GM15510 (cell line): ENCODE measurements around the gene PIP5KL1.

Source experiments
- POLR2A ChIP-seq: IDR thresholded peaks from 3 replicates; pipeline ENCODE4 v1.6.1; 2011; ENCODE audit warnings: borderline replicate concordance; ENCODE audit not compliant: insufficient read length; ENCODE audit errors: extremely low read depth

Gene PIP5KL1

DNA sequence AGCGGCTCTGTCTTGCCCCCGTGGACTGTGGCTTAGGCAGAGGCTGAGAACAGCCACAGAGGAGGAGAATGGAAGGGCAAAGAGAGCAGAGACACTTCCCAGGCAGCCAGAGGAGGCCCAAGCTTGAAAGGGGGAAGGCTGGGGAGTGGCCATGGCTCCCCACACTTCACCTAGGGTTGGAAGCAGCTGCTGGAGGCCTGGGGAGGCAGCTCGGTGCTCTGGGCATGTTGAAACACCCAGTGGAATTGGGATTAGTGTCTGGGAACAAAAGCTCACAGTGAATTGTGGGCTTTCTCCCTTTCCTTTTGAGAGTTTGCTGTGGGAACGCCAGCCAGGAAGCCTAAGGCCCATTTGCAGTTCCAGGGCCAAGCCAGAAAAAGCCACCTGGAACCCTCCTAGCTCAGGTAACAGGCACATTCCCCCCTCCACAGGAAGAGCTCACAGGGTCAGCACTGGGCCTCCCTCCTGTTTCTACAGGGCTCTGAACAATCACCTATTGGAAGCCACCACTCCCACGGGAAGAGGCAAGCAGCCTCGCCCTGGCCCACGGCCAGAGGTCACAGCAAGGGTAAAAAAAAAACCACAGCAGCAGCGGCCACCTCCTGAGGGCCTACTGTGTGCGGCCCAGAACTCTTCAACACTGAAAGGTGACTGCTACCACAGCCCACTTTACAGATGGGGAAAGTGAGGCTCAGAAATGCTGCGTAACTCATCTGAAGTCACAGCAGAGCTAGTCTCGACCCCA, 30.0 kb upstream of the PIP5KL1 start:
- TF ChIP-seq POLR2A = no peak

DNA sequence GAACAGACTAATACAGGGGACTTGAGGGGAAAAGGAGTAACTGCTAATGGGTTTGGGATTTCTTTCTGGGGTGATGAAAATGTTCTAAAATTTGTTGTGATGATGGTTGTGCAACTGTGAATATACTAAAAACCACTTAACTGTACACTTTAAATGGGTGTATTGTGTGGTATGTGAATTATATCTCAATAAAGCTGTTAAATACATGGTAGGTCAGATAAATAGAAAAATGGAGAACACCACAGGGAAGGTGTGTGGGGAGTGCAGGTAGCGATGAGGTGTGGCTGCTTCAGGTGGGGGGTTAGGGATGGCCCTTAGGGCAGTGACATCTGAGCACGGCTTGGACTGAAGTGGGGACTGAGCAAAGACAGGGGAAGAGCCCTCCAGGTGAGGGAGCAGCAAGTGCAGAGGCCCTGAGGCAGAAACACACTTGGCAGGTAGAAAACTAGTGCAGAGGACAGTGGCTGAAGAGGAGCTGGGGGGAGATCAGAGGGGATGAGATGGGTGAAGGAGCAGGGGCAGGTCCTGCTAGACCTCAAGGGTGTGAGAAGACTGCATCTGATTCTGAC, 29.3 kb upstream of the PIP5KL1 start:
- TF ChIP-seq POLR2A = no peak

DNA sequence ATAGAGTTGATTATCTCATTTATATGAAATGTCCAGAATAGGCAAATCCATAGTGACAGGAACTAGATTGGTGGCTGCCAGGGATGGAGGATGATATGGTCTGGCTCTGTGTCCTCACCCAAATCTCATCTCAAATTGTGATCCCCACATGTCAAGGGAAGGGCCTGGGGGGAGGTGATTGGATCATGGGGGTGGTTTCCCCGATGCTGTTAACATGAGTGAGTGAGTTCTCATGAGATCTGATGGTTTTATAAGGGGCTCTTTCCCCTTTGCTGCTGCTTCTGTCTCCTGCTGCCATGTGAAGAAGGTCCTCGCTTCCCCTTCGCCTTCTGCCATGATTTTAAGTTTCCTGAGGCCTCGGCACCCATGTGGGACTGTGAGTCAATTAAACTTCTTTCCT, 28.8 kb upstream of the PIP5KL1 start:
- TF ChIP-seq POLR2A = no peak

DNA sequence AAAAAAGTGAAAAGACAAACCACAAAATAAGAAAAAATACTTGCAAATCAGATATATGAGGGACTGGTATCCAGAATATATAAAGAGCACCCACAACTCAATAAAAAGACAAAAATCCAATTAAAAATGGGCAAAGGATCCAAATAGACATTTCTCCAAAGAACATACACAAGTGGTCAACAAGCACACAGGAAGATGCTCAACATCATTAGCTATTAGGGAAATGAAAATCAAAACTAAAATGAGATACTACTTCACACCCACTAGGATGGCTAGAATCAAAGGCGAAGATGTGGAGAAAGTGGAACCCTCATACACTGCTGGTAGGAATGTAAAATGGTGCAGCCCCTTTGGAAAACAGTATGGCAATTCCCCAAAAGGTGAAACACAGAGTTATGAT, 28.2 kb upstream of the PIP5KL1 start:
- TF ChIP-seq POLR2A = no peak

DNA sequence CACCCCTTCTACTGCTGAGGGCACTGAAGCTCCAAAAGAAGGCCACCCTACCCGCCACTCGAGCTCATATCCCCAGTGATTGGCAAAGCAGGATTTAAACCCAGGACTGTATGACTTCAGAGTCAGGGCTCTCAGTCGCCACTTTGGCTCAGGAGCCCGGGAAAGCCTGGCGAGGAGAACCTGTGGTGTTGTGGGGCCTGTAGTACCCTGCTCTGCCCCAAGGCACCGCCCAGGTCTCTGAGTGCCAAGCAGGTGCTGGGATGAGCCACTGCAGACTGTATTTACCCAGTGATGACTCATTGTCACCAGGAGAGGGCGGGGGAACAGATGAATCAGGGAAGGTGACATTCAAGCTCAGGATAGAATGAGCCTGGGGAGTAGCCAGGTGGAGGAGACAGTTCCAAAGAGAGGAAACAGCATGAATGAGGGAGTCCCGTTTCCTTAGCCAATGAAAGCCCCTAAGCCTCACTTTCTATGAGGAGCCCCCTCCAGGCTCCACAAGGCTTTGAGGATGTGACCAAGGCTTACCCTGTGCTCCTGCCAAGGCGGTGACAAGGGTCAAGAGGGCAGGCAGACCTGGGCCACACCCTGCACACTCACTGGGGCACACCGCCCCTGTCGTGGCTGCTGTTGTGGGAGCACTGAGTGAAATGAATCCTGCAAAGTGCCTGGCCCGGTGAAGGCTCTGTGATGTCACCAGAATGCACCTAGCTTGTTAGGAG, 24.9 kb upstream of the PIP5KL1 start:
- TF ChIP-seq POLR2A = no peak

DNA sequence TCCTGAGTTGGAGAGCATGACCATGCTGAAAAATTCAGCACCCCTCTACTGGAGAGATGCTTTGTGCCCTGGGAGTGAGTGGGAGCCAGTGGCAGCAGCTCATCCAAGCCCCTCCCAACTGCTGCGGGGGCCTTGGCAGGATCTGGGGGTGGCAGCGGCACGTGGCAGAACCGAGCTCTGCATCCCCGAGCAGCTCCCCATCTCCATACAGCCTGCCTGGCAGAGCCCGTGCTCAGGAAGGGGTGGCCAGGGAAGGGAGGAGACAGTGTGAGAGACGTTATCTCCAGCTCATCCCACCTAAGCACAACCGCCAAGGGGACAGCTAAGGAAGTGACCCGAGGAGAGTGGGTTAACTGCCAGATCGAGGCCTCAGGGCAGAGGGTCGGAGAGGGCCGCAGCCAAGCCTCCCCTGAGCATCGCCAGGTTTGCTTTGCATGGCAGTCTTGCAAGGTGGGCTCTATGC, 24.3 kb upstream of the PIP5KL1 start:
- no peak for TF ChIP-seq POLR2A

DNA sequence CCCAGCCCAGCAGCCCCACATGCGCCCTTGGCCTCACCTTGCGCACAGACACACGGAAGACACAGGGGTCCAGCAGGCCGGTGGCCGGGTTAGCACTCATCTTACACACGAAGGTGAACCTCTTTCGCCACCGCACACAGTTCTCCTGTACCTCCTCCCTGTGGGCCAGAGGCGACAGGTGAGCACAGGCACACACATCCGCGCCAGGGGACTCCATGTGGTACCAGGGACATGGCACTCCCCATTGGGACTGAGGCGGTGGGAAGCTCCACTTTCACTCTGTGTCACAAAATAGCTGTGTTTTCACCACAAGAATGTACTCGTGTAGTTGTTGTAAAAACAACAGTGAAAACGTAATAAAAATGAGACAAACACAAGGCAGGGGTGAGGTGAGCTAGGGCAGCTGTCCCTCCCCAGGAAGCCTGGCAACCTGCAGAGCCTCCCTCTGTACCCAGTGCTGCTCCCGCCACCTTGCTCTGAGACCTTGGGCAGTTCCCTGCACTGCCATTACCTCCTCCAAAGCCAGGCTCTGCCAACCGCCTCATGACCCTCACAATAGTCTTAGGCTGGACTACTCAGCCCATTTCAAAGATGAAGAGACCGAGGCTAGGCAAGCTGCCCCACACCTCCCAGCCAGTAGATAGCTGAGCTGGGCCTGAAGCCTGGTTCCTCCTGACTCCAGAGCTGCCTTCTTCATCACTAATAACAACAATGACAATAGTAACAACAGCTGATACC, 23.4 kb upstream of the PIP5KL1 start:
- TF ChIP-seq POLR2A = no peak

DNA sequence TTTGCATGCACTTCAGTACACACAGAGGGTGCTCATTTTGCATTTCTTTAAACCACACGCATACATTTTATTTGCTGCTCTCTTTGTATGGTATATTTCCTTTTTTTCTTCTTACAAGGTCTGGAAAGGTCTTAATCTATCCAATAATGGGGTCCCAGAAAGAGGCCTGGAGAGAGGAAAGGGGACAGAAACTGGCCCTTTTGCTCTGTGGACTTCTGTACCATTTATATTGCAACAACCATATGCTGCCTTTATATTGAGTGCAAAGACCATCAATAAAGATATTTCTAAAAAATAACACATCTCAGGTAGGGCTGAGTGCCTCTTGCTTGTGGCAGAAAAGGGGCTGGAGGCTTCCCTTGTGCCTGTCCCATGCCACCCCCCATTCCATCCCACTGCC, 22.6 kb upstream of the PIP5KL1 start:
- no peak for TF ChIP-seq POLR2A

DNA sequence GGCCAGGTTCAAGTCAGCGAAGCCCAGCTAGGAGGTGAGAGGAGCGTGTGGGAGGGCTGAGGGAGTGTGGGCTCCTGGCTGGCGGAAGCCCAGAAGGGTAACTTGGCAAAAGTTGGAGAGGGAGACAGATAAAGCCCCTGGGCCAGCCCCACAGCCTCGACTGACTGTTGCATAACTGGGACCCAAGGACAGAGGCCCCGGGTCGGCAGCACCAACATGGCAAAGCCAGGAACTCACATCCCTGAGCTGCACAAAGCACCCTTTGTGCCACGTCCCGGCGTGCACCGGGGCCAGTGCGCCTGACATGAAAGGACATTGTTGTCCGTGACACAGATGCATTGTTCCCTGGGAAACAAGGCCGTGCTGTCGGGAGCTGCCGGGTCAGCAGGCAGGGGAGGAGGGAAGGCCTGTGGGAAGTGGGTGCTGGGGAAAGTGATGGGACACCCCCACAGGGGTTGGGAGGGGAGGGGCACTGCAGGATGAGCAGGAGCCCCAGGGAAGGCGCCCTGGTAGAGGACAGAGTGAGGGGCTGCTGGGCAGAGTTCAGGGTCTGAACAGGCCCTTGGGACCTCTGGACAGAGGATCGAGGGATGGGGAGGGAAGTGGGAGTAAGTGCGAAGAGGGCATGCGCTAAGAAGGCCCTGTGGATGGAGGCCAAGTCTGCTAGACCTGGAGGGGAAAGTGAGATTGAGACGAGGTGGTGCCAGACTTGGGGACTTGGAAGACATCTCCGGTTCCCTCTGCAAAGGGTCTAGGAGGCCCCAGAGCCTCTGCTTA, 20.1 kb upstream of the PIP5KL1 start:
- no peak for TF ChIP-seq POLR2A

DNA sequence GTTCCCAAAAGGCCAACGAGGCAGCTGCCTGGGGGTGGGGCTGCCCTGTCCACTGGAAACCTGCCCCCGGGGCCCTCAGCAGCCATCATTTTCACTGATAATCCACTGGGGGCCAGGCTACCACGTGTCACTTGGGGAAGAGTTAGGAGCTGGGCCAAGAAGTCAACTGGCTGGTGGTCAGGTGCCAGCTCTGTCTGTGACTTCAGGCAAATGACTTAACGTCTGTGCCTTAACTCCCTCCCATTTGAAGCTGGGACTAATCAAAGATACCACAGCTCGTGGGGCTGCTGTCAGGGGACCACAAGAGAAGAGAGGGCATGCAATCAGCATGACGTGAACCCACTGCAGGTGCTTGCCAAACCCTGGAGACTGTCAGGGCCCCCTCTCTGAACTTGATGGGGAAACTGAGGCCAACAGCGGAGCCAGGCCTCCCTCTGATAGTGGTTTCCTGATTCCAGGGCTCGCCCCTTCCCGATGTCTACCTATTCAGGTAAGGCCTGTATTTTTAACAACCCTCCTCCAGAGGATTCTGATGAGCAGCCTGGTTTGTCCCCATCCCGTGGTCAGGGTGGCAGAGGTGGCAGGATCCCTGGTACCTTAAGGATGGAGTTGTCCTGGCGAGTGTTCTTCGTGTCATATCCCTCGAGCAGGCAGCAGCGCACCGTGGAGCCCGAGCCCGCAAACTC, 19.4 kb upstream of the PIP5KL1 start:
- TF ChIP-seq POLR2A = no peak

DNA sequence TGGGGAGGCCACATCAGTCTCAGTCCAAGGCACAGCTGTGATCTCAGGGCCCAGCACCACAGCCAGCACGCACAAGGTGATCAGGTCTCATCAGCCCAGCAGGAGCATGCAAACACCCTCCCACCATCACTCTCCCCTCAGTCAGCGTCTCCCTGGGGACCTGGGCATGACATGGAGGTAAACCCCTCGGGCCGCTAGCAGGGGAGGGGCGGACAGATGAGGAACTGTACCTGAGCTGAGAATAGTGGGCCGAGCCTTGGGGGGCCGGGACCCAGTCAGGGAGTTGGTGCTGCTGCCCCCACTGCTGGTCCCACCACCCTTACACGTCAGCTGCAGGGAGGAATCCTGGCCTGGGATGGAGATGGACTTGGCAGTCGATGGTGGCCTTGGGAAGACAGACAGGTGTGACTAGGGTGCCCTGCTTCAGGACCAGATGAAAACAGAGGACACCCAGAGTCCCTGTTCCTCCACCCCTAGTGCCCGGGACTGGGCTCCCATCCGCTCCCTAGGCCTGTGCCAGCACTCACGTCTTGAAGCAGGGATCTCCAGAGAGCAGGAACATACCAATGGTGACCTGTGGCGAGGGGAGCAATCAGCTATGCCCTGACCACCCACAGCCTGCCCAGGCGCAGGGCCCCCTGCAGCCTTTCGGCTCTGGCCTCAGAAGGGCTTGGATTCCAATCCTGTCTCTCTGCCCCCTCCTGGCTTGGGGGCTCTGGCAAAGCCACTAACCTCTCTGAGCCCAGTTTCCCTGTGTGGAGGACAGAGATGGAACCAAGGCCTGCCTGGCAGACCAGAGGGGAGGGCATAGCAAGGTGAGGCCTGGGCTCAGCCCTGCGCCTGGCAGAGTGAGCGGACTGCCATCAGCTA, 17.5 kb upstream of the PIP5KL1 start:
- TF ChIP-seq POLR2A = no peak

DNA sequence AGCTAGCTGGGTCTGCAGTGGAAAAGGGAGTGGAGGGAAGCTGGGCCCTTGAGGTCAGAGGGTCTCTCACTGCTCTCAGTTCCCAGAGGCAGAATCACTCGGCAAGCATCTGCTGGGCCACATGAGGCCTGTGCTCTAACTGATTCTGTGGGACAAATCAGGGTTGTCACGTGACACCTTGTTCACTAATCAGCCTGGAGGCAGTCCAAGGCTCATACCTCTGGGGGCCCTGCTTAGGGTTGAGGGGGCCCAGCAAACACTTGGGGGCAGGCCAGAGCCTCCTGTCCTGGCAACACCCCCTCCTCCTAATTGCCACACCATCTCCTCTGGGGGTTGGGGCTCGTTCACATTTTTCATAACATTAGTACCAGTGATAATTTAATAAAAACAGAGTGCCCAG, 16.2 kb upstream of the PIP5KL1 start:
- TF ChIP-seq POLR2A = no peak

DNA sequence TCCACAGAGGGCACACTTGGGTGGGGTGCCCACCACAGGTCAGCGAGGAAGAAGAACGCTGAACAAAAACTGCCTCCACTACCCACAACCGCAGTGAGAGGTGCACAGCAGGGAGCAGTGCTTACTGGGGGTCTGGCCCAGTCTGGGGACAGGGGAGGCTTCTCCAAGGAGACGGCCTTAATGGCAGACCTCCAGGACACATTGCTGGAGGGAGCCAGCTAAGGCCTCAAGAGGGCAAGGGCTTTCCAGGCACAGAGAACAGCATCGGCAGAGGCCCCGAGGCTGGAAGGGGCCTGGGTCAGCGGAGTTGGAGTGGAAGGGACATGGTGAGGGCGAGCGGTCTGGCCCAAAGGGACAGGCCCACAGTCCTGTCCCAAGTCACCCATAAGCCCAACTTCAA, 15.4 kb upstream of the PIP5KL1 start:
- TF ChIP-seq POLR2A = no peak
